Panc1 (cell line): ENCODE results near the gene FMN2. TPM values are rescaled to one million over a fixed set of nuclear protein-coding genes. Genes with fewer than 3 reads are reported as not detected.

Experiments
- ATAC-seq: fragments of 200-7000 bp; cut with Tn5 transposase; 2 replicates; pipeline ENCODE4 v1.9.1; 2020; ENCODE audit warnings: mild to moderate bottlenecking, moderate library complexity
- BruUV-seq: library from RNA; stranded (reverse); fragments of 400-500 nt; replicated peaks from 2 replicates; lab custom pipeline; 2021; lab: Mats Ljungman, UMichigan
- CTCF ChIA-PET: fragments of 300-600 bp; sonication (Branson Sonifier 250); formaldehyde crosslinking; loops from one replicate; lab custom pipeline; 2022; ENCODE audit warnings: antibody characterized with exemption; lab: Charles Lee
- POLR2A ChIA-PET: fragments of 300-600 bp; sonication (Branson Sonifier 250); formaldehyde crosslinking; loops from one replicate; lab custom pipeline; 2022; ENCODE audit warnings: antibody characterized with exemption; lab: Charles Lee
- DNase-seq: peaks from one replicate; pipeline ENCODE4 v3.0.0-alpha.2; 2010; ENCODE audit warnings: low read depth, low spot score
- H3K27ac ChIP-seq: 2 replicates; pipeline ENCODE4 v1.5.1; 2011; ENCODE audit warnings: mild to moderate bottlenecking, low read length, inconsistent platforms
- H3K27me3 ChIP-seq: fragments of 200-500 bp; sonication (Bioruptor generic); 2 replicates; pipeline ENCODE4 v1.6.0; 2014; ENCODE audit warnings: low read length, inconsistent platforms; ENCODE audit not compliant: control insufficient read depth, insufficient read depth
- H3K36me3 ChIP-seq: fragments of 200-500 bp; sonication (Bioruptor generic); 2 replicates; pipeline ENCODE4 v1.5.1; 2014; ENCODE audit warnings: inconsistent platforms, mild to moderate bottlenecking, low read length, moderate library complexity; ENCODE audit not compliant: control insufficient read depth, insufficient read depth
- H3K4me1 ChIP-seq: 2 replicates; pipeline ENCODE4 v1.5.1; 2011; ENCODE audit warnings: inconsistent platforms, mild to moderate bottlenecking, low read length, moderate library complexity; ENCODE audit not compliant: control insufficient read depth, insufficient read depth
- H3K4me3 ChIP-seq, 2 experiments: 2 replicates each; pipeline ENCODE4 v1.5.1; 2011 to 2012; ENCODE audit warnings: low read depth in 2 of 2, low read length in 2 of 2, mild to moderate bottlenecking in 2 of 2, inconsistent platforms in 1 of 2, moderate library complexity in 1 of 2
- H3K9me3 ChIP-seq: fragments of 200-500 bp; sonication (Bioruptor generic); 2 replicates; pipeline ENCODE4 v1.5.1; 2014; ENCODE audit warnings: low read depth, mild to moderate bottlenecking, inconsistent platforms, low read length, moderate library complexity; ENCODE audit not compliant: control insufficient read depth, insufficient read depth
- POLR2AphosphoS5 ChIP-seq: IDR thresholded peaks from 2 replicates; pipeline ENCODE4 v1.6.1; 2012; ENCODE audit warnings: mild to moderate bottlenecking, low read depth, low read length, moderate library complexity
- SIN3A ChIP-seq: IDR thresholded peaks from 2 replicates; pipeline ENCODE4 v1.6.1; 2012; ENCODE audit warnings: low read depth, mild to moderate bottlenecking, low read length, moderate library complexity, borderline replicate concordance; ENCODE audit not compliant: insufficient read depth
- TCF7L2 ChIP-seq: IDR thresholded peaks from 2 replicates; pipeline ENCODE4 v1.6.1; 2011; ENCODE audit warnings: mild to moderate bottlenecking, low read depth, low read length, inconsistent platforms
- in situ Hi-C: cut with HindIII; loops from 2 replicates; pipeline ENCODE4 v1.10.0; 2016; ENCODE audit warnings: low sequenced_read_pairs, low pct_unique_long_range_greater_than_20kb
- intact Hi-C: fragments of 100-400 bp; cut with micrococcal nuclease; formaldehyde crosslinking; loops from one replicate; pipeline ENCODE4 v1.10.0; 2022; ENCODE audit not compliant: unreplicated experiment
- total RNA-seq: library from RNA; stranded (reverse); gene quantifications from one replicate; pipeline ENCODE4 v1.2.1, GENCODE V29; 2021; ENCODE audit not compliant: unreplicated experiment
- TF ChIP-seq, protein P1 (sequence below): fragments of 450-650 bp; IDR thresholded peaks from 2 replicates; pipeline ENCODE4 v1.5.1; 2017; ENCODE audit warnings: mild to moderate bottlenecking
- TF ChIP-seq, protein P2 (sequence below), 2 experiments: IDR thresholded peaks; 2 replicates each; pipeline ENCODE4 v1.6.1; 2011 to 2012; ENCODE audit warnings: low read depth in 2 of 2, control low read depth in 1 of 2, low read length in 1 of 2, mild to moderate bottlenecking in 1 of 2, moderate library complexity in 1 of 2; ENCODE audit not compliant: insufficient read depth in 1 of 2

Gene FMN2
- total RNA-seq, 1 experiment from 2014 or later = 1.9 TPM

DNA sequence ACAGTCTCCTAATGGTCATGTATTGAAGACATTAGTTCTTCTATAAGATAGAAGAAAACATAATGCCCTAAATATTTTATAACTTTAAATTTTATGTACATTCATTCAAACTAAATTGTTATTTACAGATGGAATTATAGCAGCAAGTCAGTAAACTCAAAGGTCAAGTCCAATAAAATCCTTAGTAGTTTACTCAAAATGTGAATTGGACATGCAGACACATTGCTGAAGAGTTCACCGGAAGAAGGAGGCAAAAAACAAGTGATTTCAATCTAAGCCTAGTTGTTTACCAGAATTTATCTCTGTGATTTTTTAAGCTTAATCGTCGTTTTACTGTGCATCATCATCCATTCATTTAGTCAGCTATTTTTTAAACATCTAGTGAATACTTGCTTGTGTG lies 370.6 kb downstream of the FMN2 start:
- CTCF ChIA-PET = no interaction called here
- no TSS peak for BruUV-seq

DNA sequence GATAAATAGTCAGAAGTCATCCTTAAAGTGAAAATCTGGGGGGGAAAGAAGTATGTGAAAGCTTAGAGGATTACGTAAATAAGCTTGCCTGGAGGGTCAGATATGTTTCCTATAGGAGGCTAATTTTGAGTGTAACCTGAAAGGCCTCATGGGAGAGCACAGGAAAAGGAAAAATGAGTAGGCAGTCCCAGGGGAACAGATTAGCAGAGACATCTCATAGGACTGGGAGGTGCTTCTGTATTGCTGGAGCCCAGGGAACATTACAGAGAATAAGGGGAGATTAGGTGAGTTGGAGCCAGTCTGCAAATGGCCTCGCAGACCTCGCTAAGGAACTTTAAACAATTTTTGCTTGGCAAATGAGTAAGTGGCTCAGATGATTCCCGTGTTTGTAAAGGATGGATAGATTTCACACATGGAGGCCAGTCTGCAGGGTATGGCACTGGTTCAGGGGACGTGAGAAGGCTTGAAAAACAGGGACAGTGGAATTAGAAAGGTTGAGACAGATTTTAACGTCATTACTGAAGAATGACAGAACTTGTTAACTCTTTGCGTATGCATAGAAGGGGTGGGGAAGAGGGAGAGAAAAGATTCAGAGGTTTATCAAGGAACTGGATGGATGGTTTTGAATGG lies 371.2 kb downstream of the FMN2 start:
- Histone ChIP-seq H3K4me1 (no peaks in the 10 kb centered on the region), H3K9me3 (no peaks in the 10 kb centered on the region), H3K27me3 (no peaks in the 10 kb centered on the region), H3K4me3 (no peak overlapping the region), H3K27ac (no peak overlapping the region), H3K36me3 (no peaks in the 10 kb centered on the region)
- in situ Hi-C loops (no loop called here), intact Hi-C loops (no loop called here)
- DNase-seq (no peak), ATAC-seq (no peak)
- CTCF ChIA-PET = no interaction called here
- TF ChIP-seq TCF7L2 = no peak
- TF ChIP-seq, protein P1, sequence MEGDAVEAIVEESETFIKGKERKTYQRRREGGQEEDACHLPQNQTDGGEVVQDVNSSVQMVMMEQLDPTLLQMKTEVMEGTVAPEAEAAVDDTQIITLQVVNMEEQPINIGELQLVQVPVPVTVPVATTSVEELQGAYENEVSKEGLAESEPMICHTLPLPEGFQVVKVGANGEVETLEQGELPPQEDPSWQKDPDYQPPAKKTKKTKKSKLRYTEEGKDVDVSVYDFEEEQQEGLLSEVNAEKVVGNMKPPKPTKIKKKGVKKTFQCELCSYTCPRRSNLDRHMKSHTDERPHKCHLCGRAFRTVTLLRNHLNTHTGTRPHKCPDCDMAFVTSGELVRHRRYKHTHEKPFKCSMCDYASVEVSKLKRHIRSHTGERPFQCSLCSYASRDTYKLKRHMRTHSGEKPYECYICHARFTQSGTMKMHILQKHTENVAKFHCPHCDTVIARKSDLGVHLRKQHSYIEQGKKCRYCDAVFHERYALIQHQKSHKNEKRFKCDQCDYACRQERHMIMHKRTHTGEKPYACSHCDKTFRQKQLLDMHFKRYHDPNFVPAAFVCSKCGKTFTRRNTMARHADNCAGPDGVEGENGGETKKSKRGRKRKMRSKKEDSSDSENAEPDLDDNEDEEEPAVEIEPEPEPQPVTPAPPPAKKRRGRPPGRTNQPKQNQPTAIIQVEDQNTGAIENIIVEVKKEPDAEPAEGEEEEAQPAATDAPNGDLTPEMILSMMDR = no peak
- no peak for TF ChIP-seq SIN3A
- TF ChIP-seq POLR2AphosphoS5 = no peak
- TF ChIP-seq, protein P2, sequence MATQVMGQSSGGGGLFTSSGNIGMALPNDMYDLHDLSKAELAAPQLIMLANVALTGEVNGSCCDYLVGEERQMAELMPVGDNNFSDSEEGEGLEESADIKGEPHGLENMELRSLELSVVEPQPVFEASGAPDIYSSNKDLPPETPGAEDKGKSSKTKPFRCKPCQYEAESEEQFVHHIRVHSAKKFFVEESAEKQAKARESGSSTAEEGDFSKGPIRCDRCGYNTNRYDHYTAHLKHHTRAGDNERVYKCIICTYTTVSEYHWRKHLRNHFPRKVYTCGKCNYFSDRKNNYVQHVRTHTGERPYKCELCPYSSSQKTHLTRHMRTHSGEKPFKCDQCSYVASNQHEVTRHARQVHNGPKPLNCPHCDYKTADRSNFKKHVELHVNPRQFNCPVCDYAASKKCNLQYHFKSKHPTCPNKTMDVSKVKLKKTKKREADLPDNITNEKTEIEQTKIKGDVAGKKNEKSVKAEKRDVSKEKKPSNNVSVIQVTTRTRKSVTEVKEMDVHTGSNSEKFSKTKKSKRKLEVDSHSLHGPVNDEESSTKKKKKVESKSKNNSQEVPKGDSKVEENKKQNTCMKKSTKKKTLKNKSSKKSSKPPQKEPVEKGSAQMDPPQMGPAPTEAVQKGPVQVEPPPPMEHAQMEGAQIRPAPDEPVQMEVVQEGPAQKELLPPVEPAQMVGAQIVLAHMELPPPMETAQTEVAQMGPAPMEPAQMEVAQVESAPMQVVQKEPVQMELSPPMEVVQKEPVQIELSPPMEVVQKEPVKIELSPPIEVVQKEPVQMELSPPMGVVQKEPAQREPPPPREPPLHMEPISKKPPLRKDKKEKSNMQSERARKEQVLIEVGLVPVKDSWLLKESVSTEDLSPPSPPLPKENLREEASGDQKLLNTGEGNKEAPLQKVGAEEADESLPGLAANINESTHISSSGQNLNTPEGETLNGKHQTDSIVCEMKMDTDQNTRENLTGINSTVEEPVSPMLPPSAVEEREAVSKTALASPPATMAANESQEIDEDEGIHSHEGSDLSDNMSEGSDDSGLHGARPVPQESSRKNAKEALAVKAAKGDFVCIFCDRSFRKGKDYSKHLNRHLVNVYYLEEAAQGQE (IDR thresholded peaks at IDR 0.05; ENCODE audit: insufficient read depth in 1 of 2, low read depth in 2 of 2, low read length in 1 of 2) = no peak
- POLR2A ChIA-PET = no interaction called here
- no TSS peak for BruUV-seq

More for the DNA sequence above, 370.6 kb downstream of the FMN2 start:
- POLR2A ChIA-PET = no interaction called here
- TF ChIP-seq SIN3A (no peak), POLR2AphosphoS5 (no peak), TCF7L2 (no peak)
- TF ChIP-seq, protein P1 = no peak
- TF ChIP-seq, protein P2 (IDR thresholded peaks at IDR 0.05; ENCODE audit: insufficient read depth in 1 of 2, low read depth in 2 of 2, low read length in 1 of 2) = no peak
- ATAC-seq (no peak), DNase-seq (no peak)
- no peaks in the 10 kb centered on the region for H3K36me3 ChIP-seq
- in situ Hi-C loops (no loop called here), intact Hi-C loops (no loop called here)
- H3K4me3 ChIP-seq = no peak overlapping the region
- H3K4me1 ChIP-seq = no peaks in the 10 kb centered on the region
- H3K27ac ChIP-seq = no peak overlapping the region
- H3K9me3 ChIP-seq = no peaks in the 10 kb centered on the region
- H3K27me3 ChIP-seq = no peaks in the 10 kb centered on the region
